SH-SY5Y (cell line): ENCODE measurements around the gene FRMD7.

Experiments
- GATA2 ChIP-seq: IDR thresholded peaks from 2 replicates; pipeline ENCODE4 v1.6.1; 2011; ENCODE audit warnings: mild to moderate bottlenecking, low read depth, low read length
- GATA3 ChIP-seq: IDR thresholded peaks from 2 replicates; pipeline ENCODE4 v1.6.1; 2011; ENCODE audit warnings: low read depth, mild to moderate bottlenecking, low read length, moderate library complexity

The FRMD7 gene

DNA sequence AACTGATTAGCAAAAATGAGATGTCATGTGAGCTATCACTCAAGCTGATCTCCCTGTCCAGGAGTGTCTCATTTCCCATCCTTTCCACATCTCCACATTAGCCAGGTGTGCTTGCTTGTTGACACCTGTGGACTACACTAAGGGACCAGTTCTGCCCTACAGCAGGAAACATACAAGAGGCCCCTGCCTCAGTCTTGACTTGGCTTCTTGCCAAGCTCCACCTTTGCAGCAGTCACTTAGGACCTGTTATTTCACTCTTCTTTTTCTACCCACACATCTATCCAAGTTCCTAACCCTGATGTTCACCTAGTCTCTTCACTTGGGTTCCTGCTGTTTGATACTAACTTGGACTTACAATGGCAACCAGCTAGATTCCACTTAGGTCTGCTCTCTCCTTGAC is 13.2 kb downstream of the FRMD7 start:
- TF ChIP-seq GATA3 (no peak), GATA2 (no peak)

DNA sequence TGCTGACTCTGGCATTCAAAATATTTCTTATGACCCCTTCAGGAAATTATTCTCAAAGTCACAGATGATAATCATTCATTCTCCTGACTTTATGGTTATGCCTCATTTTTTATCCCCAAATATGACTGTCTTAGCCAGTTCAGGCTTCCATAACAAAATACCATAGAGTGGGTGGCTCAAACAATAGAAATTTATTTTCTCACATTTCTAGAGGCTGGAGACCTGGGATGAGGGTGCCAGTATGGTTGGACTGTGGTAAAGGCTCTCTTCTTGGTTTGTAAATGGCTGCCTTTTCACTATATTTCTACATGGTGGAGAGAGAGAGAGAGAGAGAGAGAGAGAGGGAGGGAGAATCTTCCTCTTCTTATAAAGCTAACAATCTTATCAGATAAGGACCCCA is 20.5 kb downstream of the FRMD7 start:
- no peak for TF ChIP-seq GATA3
- no peak for TF ChIP-seq GATA2

- no peak for TF ChIP-seq GATA3
- TF ChIP-seq GATA2 = no peak
Measured at GRCh38 chrX:132101799-132102198, 26.0 kb downstream of the FRMD7 start.

DNA sequence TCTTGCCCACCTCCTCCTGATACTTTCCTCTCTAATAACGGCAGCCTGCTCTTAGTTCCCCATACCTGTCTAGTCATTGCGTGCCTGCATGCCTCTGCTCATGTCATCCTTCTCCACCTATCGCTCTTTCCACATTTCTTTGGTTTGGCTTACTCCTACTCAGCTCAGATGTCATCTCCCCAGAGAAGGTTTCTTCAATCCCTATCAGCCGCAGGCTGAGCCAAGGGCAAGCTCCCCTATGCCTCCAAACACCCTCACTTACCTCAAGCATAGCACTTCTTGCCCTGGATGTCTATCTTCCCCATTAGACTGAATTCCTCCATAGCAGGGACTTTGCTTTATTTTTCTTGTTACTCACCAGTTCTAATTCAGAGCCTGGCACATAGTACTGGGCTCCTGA is 26.6 kb downstream of the FRMD7 start:
- TF ChIP-seq GATA2 = no peak
- no peak for TF ChIP-seq GATA3

DNA sequence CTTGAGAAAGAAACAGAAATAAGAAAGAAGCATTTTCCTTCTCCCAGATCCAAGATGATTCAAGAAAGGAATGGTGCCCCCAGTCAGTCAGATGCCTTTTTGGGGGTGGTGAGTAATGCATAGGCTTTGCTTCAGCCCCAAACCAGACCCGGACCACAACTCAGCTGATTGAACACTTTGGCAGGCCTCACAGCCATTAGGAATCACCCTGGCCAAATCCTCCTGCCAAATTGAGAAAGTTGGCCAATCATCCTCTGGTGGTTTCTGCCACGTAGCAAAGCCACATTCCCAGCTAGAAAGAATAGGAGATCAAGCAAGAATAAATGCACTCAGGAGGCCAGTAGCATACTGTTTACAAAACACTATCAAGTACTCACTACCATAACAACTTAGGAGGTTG is 33.7 kb downstream of the FRMD7 start:
- TF ChIP-seq GATA3 (no peak), GATA2 (no peak)

- TF ChIP-seq GATA2 = peak; percentile 96
- TF ChIP-seq GATA3 = peak; percentile 90
Measured at GRCh38 chrX:132093239-132093860, 34.5 kb downstream of the FRMD7 start.

DNA sequence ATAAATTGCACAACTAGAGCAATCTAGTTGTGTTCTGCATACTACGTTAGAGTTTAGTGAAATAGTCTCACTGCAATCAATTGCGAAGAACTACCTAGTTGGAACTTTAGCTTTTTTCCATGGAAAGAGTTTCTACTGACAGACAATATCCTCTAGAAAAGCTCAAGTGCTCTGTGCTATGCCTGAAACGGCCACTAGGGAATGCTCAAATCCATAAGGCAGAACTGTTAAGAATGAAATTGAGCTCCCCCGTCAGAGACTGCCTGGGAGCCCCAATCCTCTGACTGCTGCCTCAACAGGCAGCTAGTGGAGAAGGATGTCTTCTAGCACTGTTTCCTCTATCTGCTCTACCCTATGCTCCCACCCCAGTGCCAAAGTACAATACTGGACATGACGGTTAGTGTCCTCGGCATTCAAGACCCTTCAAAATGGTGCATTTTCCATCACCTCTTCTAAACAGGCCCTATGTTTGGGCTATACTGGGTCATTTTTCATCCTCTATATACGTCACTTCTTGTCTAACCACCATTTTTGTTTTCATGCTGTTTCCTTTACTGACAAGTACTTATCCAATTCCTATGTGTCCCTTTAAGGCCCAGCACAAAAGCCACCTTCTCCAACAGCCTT is 35.3 kb downstream of the FRMD7 start:
- no peak for TF ChIP-seq GATA2
- no peak for TF ChIP-seq GATA3

GRCh38 chrX:132090403-132091159 is 37.2 kb downstream of the FRMD7 start:
- no peak for TF ChIP-seq GATA2
- TF ChIP-seq GATA3 = no peak

GRCh38 chrX:132088864-132089263 is 39.0 kb downstream of the FRMD7 start:
- TF ChIP-seq GATA3 = no peak
- TF ChIP-seq GATA2 = no peak

GRCh38 chrX:132086672-132087071 is 41.1 kb downstream of the FRMD7 start:
- TF ChIP-seq GATA2 (no peak), GATA3 (no peak)

DNA sequence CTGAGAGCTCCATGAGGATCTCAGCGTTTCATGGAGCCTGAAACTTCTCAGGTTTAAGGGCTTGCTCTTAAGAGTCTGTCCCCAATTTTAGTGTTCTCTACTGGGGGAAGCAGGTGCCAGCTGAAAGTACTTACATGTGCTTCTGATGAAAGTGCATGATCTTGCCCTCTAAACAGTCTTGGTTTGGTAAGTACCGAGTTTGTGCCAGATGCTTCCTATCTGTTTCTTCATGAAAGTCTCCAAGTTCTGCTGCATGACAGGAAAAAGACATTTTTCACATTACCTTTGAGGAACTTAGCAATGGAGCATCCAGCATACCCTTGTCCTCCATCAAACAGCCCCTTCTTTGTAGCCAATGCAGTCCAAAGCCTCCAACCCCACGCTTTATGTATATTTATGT is 42.0 kb downstream of the FRMD7 start:
- TF ChIP-seq GATA3 (no peak), GATA2 (no peak)

DNA sequence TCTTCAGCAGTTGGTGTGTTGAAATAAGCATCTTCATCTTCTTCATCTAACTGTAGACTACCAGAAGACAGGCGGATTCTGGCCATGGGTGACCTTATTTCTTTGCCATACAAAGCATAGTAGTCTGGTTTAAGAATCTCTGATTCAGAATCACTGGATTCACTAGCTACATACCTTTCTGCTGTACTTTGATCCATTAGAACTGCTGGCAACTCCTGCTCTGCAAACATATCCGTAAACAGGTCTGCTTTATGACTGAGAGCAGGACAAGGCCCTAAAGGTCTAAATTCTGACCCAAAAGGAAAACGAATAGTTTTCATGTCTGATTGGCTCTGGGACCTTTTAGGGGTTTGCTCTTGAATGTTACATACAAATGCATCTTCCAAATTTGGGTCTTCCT is 49.9 kb downstream of the FRMD7 start:
- TF ChIP-seq GATA3 (no peak), GATA2 (no peak)

DNA sequence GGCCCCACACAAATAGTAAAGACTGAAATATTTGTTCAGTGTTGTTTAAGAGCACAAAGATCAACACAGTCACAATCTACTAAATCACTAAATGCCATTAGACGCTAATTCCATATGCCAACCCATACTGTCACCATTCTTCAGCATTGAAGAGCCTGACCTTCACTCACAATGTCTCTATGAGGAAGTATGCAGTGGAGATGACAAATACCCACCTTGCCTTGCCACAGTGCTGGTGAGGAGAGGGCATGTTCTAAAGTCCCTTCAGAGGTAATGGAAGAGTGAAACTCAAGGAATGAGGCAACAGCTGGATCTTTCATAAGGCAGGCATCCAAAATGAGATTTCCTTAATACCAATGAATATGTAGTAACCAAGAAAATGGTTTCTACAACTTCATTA is 50.4 kb downstream of the FRMD7 start:
- TF ChIP-seq GATA3 (no peak), GATA2 (no peak)

DNA sequence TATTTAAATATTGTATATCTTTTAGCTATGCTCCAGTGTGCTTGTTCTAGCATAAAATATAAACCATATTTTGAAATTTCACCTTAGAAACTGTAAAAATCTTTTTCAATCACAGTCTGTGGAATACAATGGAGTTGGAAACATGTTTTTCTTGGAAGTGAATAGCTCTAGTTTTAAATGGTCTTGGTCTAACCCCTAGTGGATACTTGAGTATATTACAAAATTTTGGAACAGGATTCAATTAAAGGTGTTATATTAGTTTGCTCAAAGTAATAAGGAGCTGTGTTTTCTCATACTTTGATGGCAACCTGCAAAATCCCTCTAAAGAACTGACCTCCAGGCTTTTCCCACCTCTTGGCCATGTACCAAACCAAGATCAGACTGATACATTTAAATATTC is 56.6 kb downstream of the FRMD7 start:
- TF ChIP-seq GATA3 = no peak
- no peak for TF ChIP-seq GATA2

GRCh38 chrX:132068405-132068804 is 59.4 kb downstream of the FRMD7 start:
- TF ChIP-seq GATA3 (no peak), GATA2 (no peak)
